OCI-M1 (cell line): ENCODE measurements around the gene HELT.
A peak's percentile ranks its signal among the peaks of the same experiment; 100 is the strongest.

Experiments
- DNase-seq: peaks from one replicate; lab custom pipeline; 2025; lab: John Stamatoyannopoulos, UW

HELT gene

GRCh38 chr4:185003596-185004351 lies 14.5 kb upstream of the HELT start:
- DNase-seq, result no peak

DNA sequence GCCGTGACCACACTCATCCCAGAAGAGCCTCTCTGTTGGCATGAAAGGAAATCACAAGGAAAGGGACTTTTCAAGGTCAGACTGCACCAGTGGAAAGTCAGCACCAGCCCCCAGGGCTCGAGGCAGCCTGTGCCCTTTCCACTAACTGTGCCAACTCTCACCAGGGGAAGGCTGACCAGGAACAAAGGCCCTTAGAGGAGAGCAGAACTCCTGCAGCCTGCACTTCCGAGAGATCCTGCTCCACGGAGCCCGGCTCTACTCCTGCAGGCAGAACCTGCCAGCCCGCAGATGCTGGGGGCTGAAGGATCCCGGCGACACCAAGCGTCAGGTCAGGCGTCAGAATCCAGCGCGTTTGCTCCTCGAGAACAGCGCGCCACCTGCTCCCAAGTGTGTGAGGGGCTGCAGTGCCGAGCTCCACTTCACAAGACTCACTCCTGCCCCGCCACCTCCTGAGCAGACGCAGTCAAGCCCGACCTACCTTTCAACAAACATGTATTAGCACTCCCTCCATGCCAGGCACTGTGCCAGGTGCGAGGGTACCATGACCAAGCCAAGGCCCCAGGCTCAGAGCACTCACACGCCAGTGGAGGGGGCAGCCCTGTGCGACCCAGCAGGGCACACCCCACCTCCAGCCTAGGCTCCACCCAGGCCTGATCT lies 13.6 kb upstream of the HELT start:
- DNase-seq, result no peak

- peak; percentile 93 for DNase-seq
Observed at GRCh38 chr4:185005219-185005819, 13.0 kb upstream of the HELT start.

- DNase-seq, result peak; percentile 36
Observed at GRCh38 chr4:185011408-185011807, 6.9 kb upstream of the HELT start.

- no peak for DNase-seq
Observed at GRCh38 chr4:185013417-185014125, 4.7 kb upstream of the HELT start.

DNA sequence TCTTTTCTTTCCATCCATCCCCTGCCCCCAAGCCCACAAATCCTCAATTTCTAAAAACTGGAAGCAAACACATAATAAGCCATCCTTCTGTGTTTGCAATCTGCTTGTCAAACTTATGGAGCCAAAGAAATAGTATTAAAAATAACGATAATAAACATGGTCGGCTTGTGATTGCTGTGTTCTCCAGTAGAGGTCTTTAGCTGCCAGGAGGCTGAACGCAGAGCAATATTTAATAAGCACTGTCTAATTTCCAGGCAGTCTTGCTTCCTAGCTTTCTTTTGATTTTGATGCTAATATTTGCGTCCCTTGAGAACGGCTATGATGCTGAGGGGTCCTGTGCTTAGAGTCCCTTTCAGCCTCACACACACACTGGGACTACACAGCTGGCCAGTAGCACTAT lies 3.2 kb upstream of the HELT start:
- no peak for DNase-seq

DNA sequence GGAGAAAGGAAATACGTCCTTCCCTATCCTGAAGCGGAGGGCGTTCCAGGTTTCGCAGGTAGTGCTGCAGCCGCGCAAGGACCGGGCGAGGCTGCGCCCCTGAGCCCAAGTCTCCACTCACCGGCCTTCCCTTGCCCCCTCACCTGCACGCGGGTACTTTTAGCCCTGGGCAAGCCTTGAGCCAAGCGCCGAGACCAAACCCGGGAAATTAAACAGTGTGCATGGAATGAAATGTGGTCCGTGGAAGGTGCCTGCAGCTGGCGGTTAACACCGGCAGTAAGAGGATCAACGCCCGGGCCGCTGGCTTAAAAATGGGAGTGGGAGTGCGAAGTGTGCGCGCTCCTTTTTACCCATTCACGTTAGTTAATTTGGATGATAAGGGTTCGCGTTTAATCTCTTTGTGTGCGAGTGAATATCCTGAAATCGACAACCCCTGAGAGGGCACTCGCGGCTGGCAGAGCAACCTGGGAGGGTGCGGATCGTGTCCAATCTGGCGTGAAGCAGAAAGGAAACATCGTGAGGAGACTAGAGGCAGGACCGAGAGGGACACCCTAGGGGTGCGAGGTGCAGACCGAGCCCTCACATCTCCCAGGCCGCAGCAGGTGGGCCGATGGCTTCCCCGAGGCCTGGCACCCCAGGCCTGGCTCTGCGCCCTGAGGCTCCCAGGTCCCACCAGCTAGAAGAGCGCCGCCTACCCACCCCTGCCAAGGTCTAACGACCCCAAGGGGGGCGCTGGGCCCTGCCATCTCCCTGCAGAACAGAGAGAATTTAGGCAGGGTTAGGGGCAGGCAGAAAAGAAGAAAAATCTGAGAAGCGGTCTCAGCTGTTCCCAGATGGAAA lies 2.0 kb upstream of the HELT start:
- DNase-seq, result no peak

DNA sequence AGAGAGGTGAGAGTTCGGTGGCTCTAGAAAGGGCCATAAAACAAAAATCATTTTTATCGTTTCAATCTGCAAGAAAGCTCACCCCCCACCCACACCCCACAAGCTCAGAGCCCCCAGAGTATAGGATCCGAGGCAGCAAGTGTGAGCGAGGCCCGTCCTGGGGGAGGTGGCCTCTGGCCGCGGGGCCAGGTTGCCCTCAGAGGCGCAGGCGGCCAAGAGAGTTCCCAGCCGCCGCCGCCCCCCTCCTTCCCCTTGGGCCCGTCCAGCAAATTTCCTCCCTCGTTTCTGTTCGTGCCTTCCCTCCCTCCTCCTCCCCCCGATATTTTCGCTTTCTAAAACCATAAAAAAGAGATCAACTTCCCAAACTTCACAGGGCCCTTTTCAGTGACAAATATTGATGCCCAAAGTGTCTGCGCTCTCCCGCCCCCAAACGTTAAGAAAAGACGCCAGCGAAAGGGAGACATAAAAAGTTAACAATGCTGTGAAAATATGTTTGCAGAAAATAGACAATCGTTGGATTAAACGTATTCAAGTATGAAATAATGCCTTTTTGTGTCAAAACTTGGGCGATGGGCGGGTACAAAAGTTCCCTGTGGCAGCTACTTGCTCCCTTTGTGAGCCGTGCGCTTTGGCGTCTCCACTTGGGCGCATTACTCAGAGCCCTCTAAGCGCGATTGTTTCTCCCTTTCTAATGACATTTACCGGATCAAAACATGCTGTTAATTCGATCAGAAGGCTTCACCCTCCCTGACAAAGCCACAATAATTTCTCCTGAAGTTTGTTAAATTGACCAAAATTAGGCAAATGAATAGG lies 1.1 kb upstream of the HELT start:
- no peak for DNase-seq

GRCh38 chr4:185018834-185019455 lies 655 bp downstream of the HELT start:
- DNase-seq, result no peak

- DNase-seq, result no peak
Observed at GRCh38 chr4:185019456-185020292, 1.4 kb downstream of the HELT start.

DNA sequence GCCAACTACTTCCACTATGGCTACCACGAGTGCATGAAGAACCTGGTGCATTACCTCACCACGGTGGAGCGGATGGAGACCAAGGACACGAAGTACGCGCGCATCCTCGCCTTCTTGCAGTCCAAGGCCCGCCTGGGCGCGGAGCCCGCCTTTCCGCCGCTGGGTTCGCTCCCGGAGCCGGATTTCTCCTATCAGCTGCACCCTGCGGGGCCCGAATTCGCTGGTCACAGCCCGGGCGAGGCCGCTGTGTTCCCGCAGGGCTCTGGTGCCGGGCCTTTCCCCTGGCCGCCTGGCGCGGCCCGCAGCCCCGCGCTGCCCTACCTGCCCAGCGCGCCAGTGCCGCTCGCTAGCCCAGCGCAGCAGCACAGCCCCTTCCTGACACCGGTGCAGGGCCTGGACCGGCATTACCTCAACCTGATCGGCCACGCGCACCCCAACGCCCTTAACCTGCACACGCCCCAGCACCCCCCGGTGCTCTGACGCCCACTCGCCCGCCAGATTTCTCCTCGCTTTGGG lies 2.1 kb downstream of the HELT start:
- no peak for DNase-seq

GRCh38 chr4:185020863-185021761 lies 2.8 kb downstream of the HELT start:
- no peak for DNase-seq

DNA sequence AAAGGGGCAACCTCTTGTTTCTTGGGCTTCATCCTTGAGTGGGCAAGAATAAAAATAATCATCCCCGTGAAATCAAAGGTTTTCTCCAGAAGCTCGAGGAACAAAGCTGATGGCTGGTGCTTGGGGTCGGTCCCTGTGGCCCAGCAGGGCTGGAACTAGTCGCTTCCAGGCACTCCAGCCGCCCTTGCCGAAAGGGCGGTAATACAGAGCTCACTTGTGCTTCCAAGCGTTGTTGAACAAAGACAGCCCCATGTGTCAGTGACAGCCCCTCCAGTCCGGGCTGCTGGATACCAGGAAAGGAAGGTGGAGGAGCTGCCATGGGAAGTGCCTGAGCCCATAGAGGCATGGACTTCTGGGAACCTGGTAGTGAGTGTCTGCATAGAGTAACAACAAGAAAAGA lies 5.2 kb downstream of the HELT start:
- no peak for DNase-seq

GRCh38 chr4:185028625-185029024 lies 10.3 kb downstream of the HELT start:
- DNase-seq, result no peak

GRCh38 chr4:185031611-185032010 lies 13.3 kb downstream of the HELT start:
- DNase-seq, result no peak

DNA sequence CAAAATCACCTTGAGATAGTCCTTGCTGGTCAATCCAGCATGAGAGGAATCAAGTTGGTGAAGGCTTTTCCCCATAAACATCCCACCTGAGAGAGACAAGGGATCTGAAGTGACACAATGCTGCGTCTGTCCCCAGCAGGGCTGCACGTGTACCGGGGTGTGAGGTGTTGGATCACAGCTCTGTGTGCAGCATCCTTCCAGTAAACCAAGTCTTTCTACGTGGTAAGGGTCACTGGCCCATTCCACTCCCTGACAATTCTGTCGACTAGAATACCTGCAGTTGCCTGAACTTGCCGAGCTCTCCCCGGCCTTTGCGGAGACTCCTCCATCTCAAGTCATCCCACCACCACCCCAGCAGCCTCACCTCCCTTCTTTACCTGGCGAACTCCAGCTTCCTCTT lies 14.8 kb downstream of the HELT start:
- DNase-seq, result no peak

GRCh38 chr4:185033950-185034349 lies 15.7 kb downstream of the HELT start:
- DNase-seq, result no peak

- DNase-seq, result no peak
Observed at GRCh38 chr4:185035284-185035683, 17.0 kb downstream of the HELT start.
